ENCODE measurements around the gene FXYD6.

The FXYD6 gene

DNA sequence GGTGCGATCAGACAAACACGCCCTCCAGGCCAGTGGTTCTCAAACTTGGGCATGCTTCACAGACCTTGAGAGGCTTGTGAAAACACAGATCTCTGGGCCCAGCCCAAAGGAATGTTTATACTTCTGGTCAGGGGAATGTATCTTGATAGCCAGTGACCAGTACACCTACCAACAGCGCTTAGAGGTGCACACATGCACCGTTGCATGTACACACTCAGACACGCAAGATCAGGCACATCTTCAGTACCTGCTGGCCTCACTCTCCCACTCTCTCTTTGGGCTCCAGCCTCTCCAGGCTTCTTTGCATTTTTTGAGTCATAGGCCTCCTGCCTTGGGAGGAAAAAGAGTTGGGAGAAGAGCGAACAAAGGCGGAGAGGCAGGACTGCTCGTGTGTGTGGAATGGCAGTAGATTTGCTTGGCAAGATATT, 11.7 kb upstream of the FXYD6 start:
- no peak overlapping the region for H3K27ac ChIP-seq
- peaks cover 2% of the 10 kb centered on the region for H3K9me3 ChIP-seq (ENCODE audit: severe bottlenecking)
- no peaks in the 10 kb centered on the region for H3K27me3 ChIP-seq (ENCODE audit: insufficient read depth, low read depth, severe bottlenecking)
- DNase-seq: no peak
- TF ChIP-seq CTCF (IDR thresholded peaks at IDR 0.05; ENCODE audit: low read depth, low read length): no peak
- no peak overlapping the region for H3K4me3 ChIP-seq (ENCODE audit: low read depth, low read length)
- H3K36me3 ChIP-seq: no peaks in the 10 kb centered on the region

- no peak for TF ChIP-seq CTCF (IDR thresholded peaks at IDR 0.05; ENCODE audit: low read depth, low read length)
- H3K9me3 ChIP-seq (ENCODE audit: severe bottlenecking): peaks cover 2% of the 10 kb centered on the region
- no peak for DNase-seq
Measured at GRCh38 chr11:117887431-117888138, 11.1 kb upstream of the FXYD6 start.

DNA sequence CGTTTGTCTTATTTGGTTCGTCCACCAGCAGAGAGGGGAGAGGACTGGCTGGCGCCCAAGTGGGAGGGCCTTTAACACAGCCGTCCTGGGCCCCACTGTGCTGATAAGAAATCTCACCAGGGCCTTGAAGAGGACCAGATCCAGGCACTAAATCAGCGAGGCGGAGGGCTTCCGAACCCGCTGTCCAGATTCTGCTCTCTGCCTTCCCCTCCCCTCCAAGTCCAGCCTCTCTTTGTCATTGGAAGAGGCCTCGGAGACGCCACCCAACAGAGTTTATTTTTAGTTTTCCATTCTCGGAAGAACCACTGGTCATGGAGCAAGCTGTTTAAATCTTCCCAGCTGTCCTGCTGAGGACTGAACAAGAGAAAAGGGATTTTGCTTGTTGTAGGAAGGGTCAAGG, 9.3 kb upstream of the FXYD6 start:
- H3K27me3 ChIP-seq (ENCODE audit: insufficient read depth, low read depth, severe bottlenecking): no peaks in the 10 kb centered on the region
- DNase-seq: no peak
- no peaks in the 10 kb centered on the region for H3K36me3 ChIP-seq
- no peak for TF ChIP-seq CTCF (IDR thresholded peaks at IDR 0.05; ENCODE audit: low read depth, low read length)
- H3K27ac ChIP-seq: 0 out of 2 replicates have a peak overlapping the region, but pooled peaks have one; percentile 14
- no peak overlapping the region for H3K4me3 ChIP-seq (ENCODE audit: low read depth, low read length)
- H3K9me3 ChIP-seq (ENCODE audit: severe bottlenecking): peaks cover 2% of the 10 kb centered on the region

More at GRCh38 chr11:117887431-117888138, 11.1 kb upstream of the FXYD6 start:
- H3K4me3 ChIP-seq (ENCODE audit: low read depth, low read length): no peak overlapping the region
- no peaks in the 10 kb centered on the region for H3K36me3 ChIP-seq
- H3K27ac ChIP-seq: no peak overlapping the region
- H3K27me3 ChIP-seq (ENCODE audit: insufficient read depth, low read depth, severe bottlenecking): no peaks in the 10 kb centered on the region

- no peak overlapping the region for H3K27ac ChIP-seq
- no peak overlapping the region for H3K4me3 ChIP-seq (ENCODE audit: low read depth, low read length)
- no peaks in the 10 kb centered on the region for H3K27me3 ChIP-seq (ENCODE audit: insufficient read depth, low read depth, severe bottlenecking)
- DNase-seq: no peak
- H3K36me3 ChIP-seq: no peaks in the 10 kb centered on the region
- H3K9me3 ChIP-seq (ENCODE audit: severe bottlenecking): no peaks in the 10 kb centered on the region
- no peak for TF ChIP-seq CTCF (IDR thresholded peaks at IDR 0.05; ENCODE audit: low read depth, low read length)
Measured at GRCh38 chr11:117884994-117885393, 8.5 kb upstream of the FXYD6 start.

DNA sequence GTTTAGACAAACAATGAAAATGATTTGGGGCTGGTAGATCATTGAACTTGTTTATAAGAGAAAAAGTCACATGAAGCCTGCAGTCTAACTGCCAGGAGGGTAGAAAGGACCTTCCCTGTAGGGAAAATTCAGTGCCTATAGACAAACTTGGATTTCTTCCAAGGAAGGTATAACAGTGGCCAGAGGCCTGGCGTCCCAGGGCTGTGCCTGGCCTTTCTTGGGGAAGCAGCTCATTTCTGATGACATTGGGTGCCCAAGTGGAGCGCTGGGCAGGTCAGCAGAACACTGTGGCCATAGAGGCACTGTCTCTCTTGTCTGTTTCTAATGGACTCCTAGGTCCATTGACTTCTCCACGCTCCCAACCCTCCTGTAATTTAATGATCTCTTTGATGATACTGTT, 6.6 kb upstream of the FXYD6 start:
- DNase-seq: no peak

More for the DNA sequence above, 6.6 kb upstream of the FXYD6 start:
- H3K36me3 ChIP-seq: no peaks in the 10 kb centered on the region
- TF ChIP-seq CTCF (IDR thresholded peaks at IDR 0.05; ENCODE audit: low read depth, low read length): no peak
- H3K9me3 ChIP-seq (ENCODE audit: severe bottlenecking): no peaks in the 10 kb centered on the region
- H3K27ac ChIP-seq: peak overlapping the region; percentile 37
- peak overlapping the region; percentile 36; the same call in 1 of the 2 replicates for H3K4me3 ChIP-seq (ENCODE audit: low read depth, low read length)
- no peaks in the 10 kb centered on the region for H3K27me3 ChIP-seq (ENCODE audit: insufficient read depth, low read depth, severe bottlenecking)

Measured in WERI-Rb-1 (cell line).